H9 (cell line): ENCODE measurements around the gene CD53. TPM values are rescaled to one million over a fixed set of nuclear protein-coding genes. Genes with fewer than 3 reads are reported as not detected.

ENCODE experiments used
- DNase-seq: peaks from one replicate; pipeline ENCODE4 v3.0.0-alpha.2; 2017
- H2AFZ ChIP-seq: one replicate; pipeline ENCODE4 v1.6.1; 2013; ENCODE audit warnings: mild to moderate bottlenecking, low read length, control low read depth, moderate library complexity
- H2AK5ac ChIP-seq: 2 replicates; pipeline ENCODE4 v1.6.1; 2013; ENCODE audit warnings: low read length, control low read depth, mixed read lengths; ENCODE audit not compliant: insufficient read length
- H2BK120ac ChIP-seq: one replicate; pipeline ENCODE4 v1.6.1; 2013; ENCODE audit warnings: low read depth, mild to moderate bottlenecking, low read length, control low read depth, inconsistent platforms; ENCODE audit not compliant: poor library complexity, severe bottlenecking
- H2BK12ac ChIP-seq: 2 replicates; pipeline ENCODE4 v1.6.1; 2013; ENCODE audit warnings: low read length, control low read depth, mixed read lengths, low read depth; ENCODE audit not compliant: insufficient read length
- H2BK15ac ChIP-seq: 2 replicates; pipeline ENCODE4 v1.6.1; 2013; ENCODE audit warnings: low read depth, low read length, control low read depth
- H2BK20ac ChIP-seq: one replicate; pipeline ENCODE4 v1.6.1; 2013; ENCODE audit warnings: low read depth, mild to moderate bottlenecking, low read length, control low read depth, inconsistent platforms; ENCODE audit not compliant: poor library complexity, severe bottlenecking
- H2BK5ac ChIP-seq: 2 replicates; pipeline ENCODE4 v1.6.1; 2013; ENCODE audit warnings: low read length, control low read depth, mixed read lengths; ENCODE audit not compliant: insufficient read length
- H3K14ac ChIP-seq: 2 replicates; pipeline ENCODE4 v1.6.1; 2013; ENCODE audit warnings: low read length, control low read depth; ENCODE audit not compliant: insufficient read depth
- H3K18ac ChIP-seq: 2 replicates; pipeline ENCODE4 v1.6.1; 2013; ENCODE audit warnings: low read depth, mild to moderate bottlenecking, mixed read lengths, low read length, control low read depth; ENCODE audit not compliant: insufficient read length
- H3K23ac ChIP-seq: 2 replicates; pipeline ENCODE4 v1.6.1; 2013; ENCODE audit warnings: low read length, control low read depth, mixed read lengths, low read depth; ENCODE audit not compliant: insufficient read length
- H3K23me2 ChIP-seq: 2 replicates; pipeline ENCODE4 v1.6.1; 2013; ENCODE audit warnings: low read depth, mild to moderate bottlenecking, mixed read lengths, low read length, control low read depth; ENCODE audit not compliant: insufficient read length, poor library complexity, severe bottlenecking
- H3K27ac ChIP-seq: 2 replicates; pipeline ENCODE4 v1.5.1; 2013; ENCODE audit warnings: low read length, control low read depth, mixed read lengths, low read depth; ENCODE audit not compliant: insufficient read length
- H3K27me3 ChIP-seq: 2 replicates; pipeline ENCODE4 v1.6.1; 2013; ENCODE audit warnings: low read length, control low read depth, inconsistent platforms; ENCODE audit not compliant: insufficient read depth
- H3K4ac ChIP-seq: 2 replicates; pipeline ENCODE4 v1.6.1; 2013; ENCODE audit warnings: low read depth, mild to moderate bottlenecking, control low read depth, inconsistent platforms, low read length, moderate library complexity
- H3K4me1 ChIP-seq: 2 replicates; pipeline ENCODE4 v1.6.1; 2013; ENCODE audit warnings: low read length, control low read depth, inconsistent platforms; ENCODE audit not compliant: insufficient read depth
- H3K4me2 ChIP-seq: 2 replicates; pipeline ENCODE4 v1.6.1; 2013; ENCODE audit warnings: low read length, control low read depth, mixed read lengths; ENCODE audit not compliant: insufficient read length, insufficient read depth
- H3K56ac ChIP-seq: 2 replicates; pipeline ENCODE4 v1.6.1; 2013; ENCODE audit warnings: low read depth, mild to moderate bottlenecking, mixed read lengths, low read length, control low read depth; ENCODE audit not compliant: insufficient read length
- H3K79me1 ChIP-seq: 2 replicates; pipeline ENCODE4 v1.6.1; 2013; ENCODE audit warnings: low read depth, mild to moderate bottlenecking, moderate library complexity, low read length, control low read depth, inconsistent platforms; ENCODE audit not compliant: insufficient read depth, poor library complexity, severe bottlenecking
- H3K79me2 ChIP-seq: 2 replicates; pipeline ENCODE4 v1.6.1; 2013; ENCODE audit warnings: low read length, control low read depth, inconsistent platforms; ENCODE audit not compliant: insufficient read depth
- H3K9ac ChIP-seq: 2 replicates; pipeline ENCODE4 v1.6.1; 2013; ENCODE audit warnings: low read length, control low read depth, mixed read lengths; ENCODE audit not compliant: insufficient read length; ENCODE audit errors: extremely low read depth
- H3K9me3 ChIP-seq: one replicate; pipeline ENCODE4 v1.6.1; 2013; ENCODE audit warnings: low read depth, low read length, inconsistent platforms; ENCODE audit not compliant: control insufficient read depth
- H3T11ph ChIP-seq: one replicate; pipeline ENCODE4 v1.6.1; 2013; ENCODE audit warnings: mild to moderate bottlenecking, low read length, control low read depth, inconsistent platforms
- H4K20me1 ChIP-seq: one replicate; pipeline ENCODE4 v1.6.1; 2013; ENCODE audit not compliant: control insufficient read depth, insufficient read length, insufficient read depth
- H4K5ac ChIP-seq: 2 replicates; pipeline ENCODE4 v1.6.1; 2013; ENCODE audit warnings: low read depth, mild to moderate bottlenecking, mixed read lengths, low read length, control low read depth; ENCODE audit not compliant: insufficient read length
- H4K8ac ChIP-seq: replicated peaks from 2 replicates; pipeline ENCODE4 v1.6.1; 2013; ENCODE audit warnings: low read length, control low read depth, mixed read lengths, low read depth; ENCODE audit not compliant: insufficient read length
- H4K91ac ChIP-seq: 2 replicates; pipeline ENCODE4 v1.6.1; 2013; ENCODE audit warnings: low read depth, mild to moderate bottlenecking, moderate library complexity, mixed read lengths, low read length, control low read depth; ENCODE audit not compliant: insufficient read length
- H3K27ac Mint-ChIP-seq, 3 experiments: 2 replicates in 2 of 3; 3 replicates in 1 of 3; pipeline ENCODE4 v1.8.0; 2020 to 2021; ENCODE audit warnings: mixed read lengths in 3 of 3, mild to moderate bottlenecking in 1 of 3, moderate library complexity in 1 of 3
- H3K27me3 Mint-ChIP-seq: 2 replicates; pipeline ENCODE4 v1.8.0; 2021; ENCODE audit warnings: low read depth, mild to moderate bottlenecking, moderate library complexity, mixed read lengths
- H3K36me3 Mint-ChIP-seq, 3 experiments: 2 replicates in 2 of 3; 3 replicates in 1 of 3; pipeline ENCODE4 v1.8.0; 2020 to 2021; ENCODE audit warnings: low read depth in 3 of 3, mixed read lengths in 3 of 3; ENCODE audit not compliant: insufficient read depth in 1 of 3
- H3K4me1 Mint-ChIP-seq, 2 experiments: 2 replicates each; pipeline ENCODE4 v1.8.0; 2020; ENCODE audit warnings: mixed read lengths in 2 of 2
- H3K4me3 Mint-ChIP-seq, 2 experiments: 2 replicates in 1 of 2; 3 replicates in 1 of 2; pipeline ENCODE4 v1.8.0; 2020 to 2021; ENCODE audit warnings: mild to moderate bottlenecking in 2 of 2, mixed read lengths in 2 of 2, moderate library complexity in 1 of 2
- H3K9me3 Mint-ChIP-seq, 2 experiments: 2 replicates in 1 of 2; 3 replicates in 1 of 2; pipeline ENCODE4 v1.8.0; 2020; ENCODE audit warnings: mild to moderate bottlenecking in 2 of 2, mixed read lengths in 2 of 2, moderate library complexity in 1 of 2
- CTCF ChIP-seq: fragments of 200-600 bp; sonication (generic); conservative IDR thresholded peaks from 3 replicates; pipeline ENCODE4 v1.8.0; 2021; ENCODE audit warnings: antibody characterized with exemption, mild to moderate bottlenecking
- total RNA-seq: library from RNA; stranded (reverse); gene quantifications from 2 replicates; pipeline ENCODE4 v1.2.1, GENCODE V29; 2021

The CD53 gene
- total RNA-seq, 1 experiment from 2014 or later: 0.15 TPM

- H3K4me2 ChIP-seq: no peak overlapping the region
- H3K27ac ChIP-seq: no peak overlapping the region
- peaks cover 3% of the 10 kb centered on the region; the same call in 1 of the 2 replicates for H3K27me3 Mint-ChIP-seq
- no peaks in the 10 kb centered on the region for H3K9me3 ChIP-seq
- peaks cover 2 to 4% of the 10 kb centered on the region in 2 experiments; a peak in 2 of 4 replicates for H3K4me1 Mint-ChIP-seq
- peaks cover 10 to 28% of the 10 kb centered on the region in 2 experiments for H3K9me3 Mint-ChIP-seq
- H4K8ac ChIP-seq: no peak overlapping the region
- H2BK15ac ChIP-seq: no peak overlapping the region
- no peak overlapping the region for H3K18ac ChIP-seq
- no peak overlapping the region for H2BK20ac ChIP-seq
- no peak overlapping the region for H2AFZ ChIP-seq
- TF ChIP-seq CTCF: no peak
- no peak overlapping the region for H3K4me3 Mint-ChIP-seq
- no peak overlapping the region for H4K91ac ChIP-seq
- H3K27me3 ChIP-seq: no peaks in the 10 kb centered on the region
- no peak for DNase-seq
- no peaks in the 10 kb centered on the region for H4K20me1 ChIP-seq
- H4K5ac ChIP-seq: no peak overlapping the region
- H2BK5ac ChIP-seq: no peak overlapping the region
- no peak overlapping the region for H2AK5ac ChIP-seq
- H3K4ac ChIP-seq: no peak overlapping the region
- no peak overlapping the region for H2BK120ac ChIP-seq
- H3T11ph ChIP-seq: no peak overlapping the region
- no peaks in the 10 kb centered on the region for H3K79me2 ChIP-seq
- H3K14ac ChIP-seq: no peak overlapping the region
- no peak overlapping the region for H3K23ac ChIP-seq
- H3K56ac ChIP-seq: no peak overlapping the region
- no peaks in the 10 kb centered on the region for H3K79me1 ChIP-seq
- no peak overlapping the region for H2BK12ac ChIP-seq
- H3K27ac Mint-ChIP-seq: no peak overlapping the region
- H3K9ac ChIP-seq: no peak overlapping the region
- H3K4me1 ChIP-seq: no peaks in the 10 kb centered on the region
- no peaks in the 10 kb centered on the region for H3K36me3 Mint-ChIP-seq
- no peaks in the 10 kb centered on the region for H3K23me2 ChIP-seq
These were observed 15.7 kb downstream of the CD53 start for GRCh38 chr1:110888641-110889040.
